ENCODE measurements around the gene NT5DC4.

The NT5DC4 gene

DNA sequence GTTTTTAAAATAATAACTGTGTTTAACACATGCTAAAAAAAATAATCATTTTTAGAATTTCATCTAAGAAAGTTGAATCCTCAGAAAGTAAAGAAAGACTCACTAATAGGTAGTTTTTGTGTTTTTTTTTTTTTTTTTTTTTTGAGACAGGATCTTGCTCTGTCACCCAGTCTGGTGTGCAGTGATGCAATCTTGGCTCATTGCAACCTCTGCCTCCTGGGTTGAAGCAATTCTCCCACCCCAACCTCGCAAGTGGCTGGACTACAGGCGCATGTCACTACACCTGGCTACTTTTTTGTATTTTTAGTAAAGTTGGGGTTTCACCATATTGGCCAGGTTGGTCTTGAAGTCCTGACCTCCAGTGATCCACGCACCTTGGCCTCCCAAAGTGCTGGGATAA is 36.4 kb downstream of the NT5DC4 start:
- DNase-seq, result no peak

GRCh38 chr2:112758711-112759110 is 37.9 kb downstream of the NT5DC4 start:
- DNase-seq, result no peak

GRCh38 chr2:112760149-112760548 is 39.3 kb downstream of the NT5DC4 start:
- no peak for DNase-seq

- DNase-seq, result no peak
Observed at GRCh38 chr2:112762276-112762675, 41.5 kb downstream of the NT5DC4 start.

- DNase-seq, result peak; percentile 94
Observed at GRCh38 chr2:112764071-112765044, 43.5 kb downstream of the NT5DC4 start, which contains the start of gene CKAP2L. Gene CKAP2L (minus strand): TSS chr2:112764609. CDS start chr2:112764598, 11 bp downstream.

GRCh38 chr2:112765251-112765650 is 44.4 kb downstream of the NT5DC4 start:
- no peak for DNase-seq

DNA sequence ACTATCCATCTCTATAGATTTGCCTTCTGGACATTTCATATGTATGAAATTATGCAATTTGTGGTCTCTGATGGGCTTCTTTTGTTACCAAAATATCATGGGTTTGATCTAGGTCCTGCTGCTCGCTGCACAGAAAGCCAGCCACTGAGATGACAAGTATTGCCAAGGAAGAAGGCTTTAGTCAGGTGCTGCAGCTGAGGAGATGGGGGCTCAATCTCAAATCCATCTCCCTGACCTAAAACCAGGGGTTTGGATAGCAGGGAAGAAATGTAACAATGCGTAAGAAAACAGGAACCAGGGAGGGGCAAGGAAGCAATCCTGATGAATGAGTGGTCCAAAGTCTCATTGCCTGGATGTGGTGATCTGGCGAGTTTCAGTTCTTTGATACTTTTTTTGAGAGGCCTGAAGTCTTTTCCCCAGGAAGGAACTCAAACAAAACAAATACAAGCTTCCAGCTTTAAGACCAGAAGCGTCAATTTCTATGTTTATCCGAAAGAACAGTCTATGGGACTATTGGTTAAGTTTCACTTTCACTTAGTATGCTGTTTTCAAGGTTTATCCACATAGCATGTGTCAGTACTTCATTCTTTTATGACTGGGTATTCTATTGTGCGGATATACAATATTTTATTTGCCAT is 47.0 kb downstream of the NT5DC4 start:
- no peak for DNase-seq

DNA sequence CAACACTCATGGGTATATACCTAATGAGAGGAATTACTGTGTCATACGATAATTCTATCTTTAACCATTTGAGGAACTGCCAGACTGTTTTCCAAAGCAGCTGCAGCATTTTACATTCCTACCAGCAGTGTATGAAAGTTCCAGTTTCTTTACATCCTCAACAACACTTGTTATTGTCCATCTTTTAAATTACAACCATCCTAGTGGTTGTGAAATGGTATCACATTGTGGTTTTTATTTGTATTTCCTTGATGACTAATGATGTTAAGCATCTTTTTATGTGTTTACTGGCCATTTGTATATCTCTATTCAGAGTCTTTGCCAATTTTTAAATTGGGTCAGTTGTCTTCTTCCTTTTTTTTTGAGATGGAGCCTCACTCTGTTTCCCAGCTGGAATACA is 47.6 kb downstream of the NT5DC4 start:
- DNase-seq, result no peak

DNA sequence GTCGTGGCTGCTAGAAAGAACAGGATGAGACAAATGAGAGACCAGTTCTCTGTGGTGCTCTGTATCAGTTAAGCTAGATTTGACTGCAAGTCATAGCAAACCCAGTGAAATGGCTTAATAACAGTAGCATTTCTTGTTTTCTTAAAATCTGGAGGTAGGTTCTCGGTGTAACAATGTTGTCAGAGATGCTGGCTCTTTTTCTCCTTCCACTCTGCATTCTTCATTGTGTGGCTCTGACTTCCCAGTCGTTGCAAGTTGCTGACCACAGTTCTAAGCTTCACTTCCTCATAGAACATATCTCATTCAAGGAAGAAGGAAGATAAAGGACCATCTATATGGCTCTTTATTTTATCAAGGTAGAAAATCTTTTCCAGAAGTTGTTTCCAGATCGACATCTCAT is 51.5 kb downstream of the NT5DC4 start:
- DNase-seq, result no peak

- no peak for DNase-seq
Observed at GRCh38 chr2:112772911-112773475, 52.2 kb downstream of the NT5DC4 start.

DNA sequence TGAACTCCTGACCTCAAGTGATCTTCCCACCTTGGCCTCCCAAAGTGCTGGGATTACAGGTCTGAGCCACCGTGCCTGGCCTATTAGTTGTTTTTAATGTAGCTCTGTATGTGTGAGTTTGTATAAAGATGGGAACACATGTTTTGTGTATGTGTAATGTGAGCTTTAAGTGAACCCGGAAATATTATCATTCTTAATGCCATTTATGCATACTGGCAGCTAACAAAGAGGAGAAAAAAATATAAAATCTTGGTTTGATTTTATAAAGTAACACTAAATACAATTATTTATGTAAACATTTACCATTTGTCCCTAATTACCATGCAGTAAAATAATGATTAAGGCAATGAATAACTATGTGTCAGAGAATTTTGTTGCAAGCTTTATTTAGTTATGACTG is 52.7 kb downstream of the NT5DC4 start:
- DNase-seq, result no peak

DNA sequence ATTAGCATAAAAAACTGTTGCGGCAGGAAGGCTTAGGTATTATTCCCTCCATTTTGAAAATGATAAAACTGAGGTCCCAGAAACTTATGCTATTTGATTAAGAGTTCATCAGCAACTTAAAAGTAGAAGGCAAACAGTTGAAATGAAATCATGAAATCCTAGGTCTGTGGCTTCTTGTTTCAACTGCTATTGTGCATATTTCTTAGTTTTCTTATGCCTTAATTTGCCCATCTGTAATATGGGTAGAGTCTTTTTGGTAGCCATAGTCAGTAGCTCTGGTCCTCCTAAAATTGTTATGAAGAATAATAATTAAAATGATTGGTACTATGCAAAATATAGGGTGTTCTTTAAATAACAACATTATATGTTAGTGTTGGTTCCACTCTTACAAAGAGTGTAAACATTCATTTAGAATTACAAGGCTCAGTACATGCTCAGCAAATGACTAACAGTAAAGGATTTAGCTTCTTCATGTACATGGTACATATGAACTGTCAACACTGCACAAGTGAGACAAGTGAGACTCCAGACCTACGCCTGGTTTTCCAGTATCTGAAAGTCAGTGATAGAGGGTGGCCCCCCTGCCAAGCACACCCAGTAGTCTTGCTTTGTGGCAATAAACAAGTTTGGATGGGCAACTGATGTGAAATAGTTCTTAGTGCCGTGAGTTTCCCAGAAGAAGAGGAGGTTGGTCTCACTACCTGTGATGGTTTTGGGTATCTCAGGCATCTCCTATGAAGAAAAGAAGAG is 53.9 kb downstream of the NT5DC4 start:
- DNase-seq, result no peak

GRCh38 chr2:112776113-112776512 is 55.3 kb downstream of the NT5DC4 start:
- no peak for DNase-seq

DNA sequence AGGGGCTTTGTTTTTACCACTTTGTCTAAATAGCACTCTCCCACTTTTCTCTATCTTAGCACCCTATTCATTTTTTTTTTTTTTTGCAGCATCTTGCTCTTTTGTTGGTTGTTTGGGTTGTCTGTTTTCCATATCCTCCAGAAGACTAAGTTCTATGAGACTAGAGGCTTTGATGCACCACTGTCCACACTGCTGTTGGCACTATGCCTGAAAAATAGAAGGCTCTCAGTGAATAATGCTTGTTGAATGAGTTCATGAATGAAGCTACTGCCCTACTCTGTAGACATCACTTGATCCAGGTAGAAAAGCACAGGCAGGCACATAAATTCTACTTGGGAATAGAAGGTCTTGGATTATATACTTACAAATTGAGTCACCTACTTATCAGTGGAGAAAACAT is 56.2 kb downstream of the NT5DC4 start:
- DNase-seq, result no peak

DNA sequence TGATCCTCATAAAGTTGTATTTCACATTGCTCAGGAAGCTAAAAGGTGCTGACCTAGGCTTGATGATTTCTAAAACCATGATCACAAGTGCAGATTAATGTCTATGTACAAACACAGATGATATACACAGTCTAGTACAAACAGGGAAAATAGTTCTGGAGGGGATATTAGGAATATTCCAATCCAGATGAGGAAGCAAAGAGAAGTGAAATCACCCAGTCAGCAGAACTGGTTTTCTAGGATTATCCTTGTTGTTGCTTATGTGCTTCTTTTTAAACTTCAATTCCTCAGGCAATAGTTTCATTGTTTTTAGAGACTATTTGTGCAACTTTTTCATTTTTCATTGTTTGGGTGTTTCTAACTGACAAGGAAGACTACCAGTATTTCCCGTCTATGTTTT is 58.8 kb downstream of the NT5DC4 start:
- DNase-seq, result no peak

- no peak for DNase-seq
Observed at GRCh38 chr2:112782234-112782799, 61.5 kb downstream of the NT5DC4 start.

- no peak for DNase-seq
Observed at GRCh38 chr2:112783187-112783714, 62.4 kb downstream of the NT5DC4 start.

DNA sequence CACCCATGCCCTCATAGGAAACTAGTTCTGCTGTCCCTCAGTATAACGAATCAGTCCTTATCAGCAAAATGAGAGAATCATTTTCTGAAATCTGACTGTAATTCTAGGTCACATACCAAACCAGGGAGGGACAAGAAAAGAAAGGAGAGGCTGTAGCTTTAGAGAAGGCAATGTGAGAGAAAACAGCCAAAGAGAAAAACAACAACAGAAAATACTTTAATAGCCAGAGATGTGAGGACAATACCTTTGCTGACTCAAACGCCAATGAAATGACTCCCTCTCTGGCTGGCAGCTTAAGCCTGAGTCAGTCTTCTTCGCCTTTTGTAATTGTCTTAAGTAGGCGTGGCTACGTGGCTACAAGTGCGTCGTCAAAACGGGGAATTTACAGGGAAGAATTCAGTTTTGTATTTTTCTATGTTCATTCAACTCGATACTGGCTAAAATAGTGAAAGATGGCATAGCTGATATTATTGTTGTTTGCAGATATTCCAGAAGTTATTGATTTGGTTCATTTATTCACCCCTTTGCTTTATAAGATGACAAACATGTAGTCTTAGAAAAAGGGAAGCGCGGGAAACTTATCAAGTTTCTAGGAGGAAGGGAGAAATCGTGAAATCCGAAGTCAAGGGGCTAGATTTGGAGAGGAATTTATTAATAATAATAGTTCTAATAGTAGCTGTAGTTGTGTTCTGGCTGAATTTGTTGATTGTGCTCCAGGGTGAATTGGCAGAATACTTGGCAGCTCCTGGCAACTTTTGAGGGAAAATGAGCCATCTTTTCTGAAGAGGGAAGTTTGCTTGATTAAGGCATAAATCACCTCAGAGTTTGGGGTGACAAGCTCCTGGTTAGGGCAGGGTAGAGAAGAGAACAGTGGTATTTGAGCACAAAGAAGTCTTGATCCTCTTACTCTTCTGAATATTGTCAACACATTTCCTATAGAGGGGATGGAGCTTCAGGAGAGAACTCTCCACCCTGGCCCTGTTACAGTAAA is 63.7 kb downstream of the NT5DC4 start, which contains the start of gene IL1A:
IL1A (minus strand) TSS at position 295 of the 991 bp plus-strand sequence. CDS start 723 bp downstream, outside the sequence.
- DNase-seq, result no peak

- no peak for DNase-seq
Observed at GRCh38 chr2:112787294-112787693, 66.5 kb downstream of the NT5DC4 start.

DNA sequence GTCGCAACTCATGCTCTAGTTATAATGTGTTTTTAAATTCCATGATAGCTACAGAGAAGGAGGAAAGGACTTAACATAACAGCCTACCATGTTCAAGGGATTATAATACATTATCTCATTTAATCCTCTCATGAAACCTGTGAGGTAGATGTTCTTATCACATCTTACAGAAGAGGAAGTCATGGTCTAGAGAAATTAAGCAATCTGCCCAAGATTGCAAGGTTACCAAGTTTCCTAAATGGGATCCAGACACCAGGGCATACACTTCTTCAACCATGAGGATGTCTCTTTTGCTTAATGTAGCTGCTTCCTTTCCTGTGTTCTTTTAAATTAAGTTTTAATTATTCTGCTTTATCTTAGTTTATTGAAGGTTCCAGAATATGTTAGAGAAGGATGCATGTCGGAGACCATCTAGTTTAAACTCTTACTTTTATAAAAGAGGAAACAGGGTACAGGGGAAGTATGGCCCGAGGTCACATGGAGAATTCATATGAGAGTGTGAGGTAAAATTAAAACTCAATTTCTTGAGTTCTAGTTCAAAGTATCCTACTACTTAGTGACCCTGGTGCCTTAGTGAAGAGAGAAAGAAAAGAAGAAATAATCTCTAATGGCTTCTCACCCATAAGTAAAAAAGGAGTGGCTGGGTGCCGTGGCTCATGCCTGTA is 67.0 kb downstream of the NT5DC4 start:
- DNase-seq, result no peak
